ENCODE data around the gene NLE1.

Gene NLE1

DNA sequence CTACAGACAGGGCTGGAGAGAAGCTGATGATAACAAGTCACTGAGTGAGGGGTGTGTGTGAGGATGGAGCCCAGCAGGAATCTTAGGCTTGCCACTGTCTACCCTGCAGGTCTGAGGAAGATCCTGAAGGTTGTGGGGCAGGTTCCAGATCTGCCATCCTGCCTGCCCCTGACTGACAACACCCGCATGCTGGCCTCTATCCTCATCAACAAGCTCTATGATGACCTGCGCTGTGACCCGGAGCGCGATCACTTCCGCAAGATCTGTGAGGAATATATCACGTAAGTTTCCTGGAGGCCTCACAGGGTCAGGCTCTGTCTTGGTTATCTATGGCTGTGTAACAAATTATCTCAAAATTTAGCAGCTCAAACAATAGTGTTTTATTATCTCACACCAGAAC lies 21.8 kb upstream of the NLE1 start:
- no peak for TF ChIP-seq SIN3A (IDR thresholded peaks at IDR 0.05; ENCODE audit: borderline replicate concordance, insufficient read depth, low read length)

DNA sequence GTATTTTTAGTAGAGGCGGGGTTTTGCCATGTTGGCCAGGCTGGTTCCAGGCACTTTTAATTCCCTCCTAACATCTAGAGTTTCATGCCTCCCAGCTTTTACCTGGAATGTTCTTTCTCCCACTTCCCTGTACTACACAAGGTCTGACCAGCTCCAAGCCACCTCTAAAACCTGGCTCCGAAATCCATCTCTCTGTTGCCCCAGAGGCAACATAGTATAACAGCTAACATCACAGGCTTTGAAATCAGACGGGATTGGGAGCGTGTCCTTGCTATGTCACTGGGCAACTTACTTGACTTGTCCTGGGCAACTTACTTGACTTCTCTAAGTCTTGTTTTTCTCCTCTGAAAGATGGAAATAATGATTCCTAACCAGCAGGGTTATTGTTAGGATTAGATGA lies 20.7 kb upstream of the NLE1 start:
- TF ChIP-seq TAF1 (IDR thresholded peaks at IDR 0.05; ENCODE audit: borderline replicate concordance, insufficient read depth, low read length) (no peak), SIN3A (IDR thresholded peaks at IDR 0.05; ENCODE audit: borderline replicate concordance, insufficient read depth, low read length) (no peak), POLR2AphosphoS5 (IDR thresholded peaks at IDR 0.05; ENCODE audit: low read depth, low read length) (no peak), FOXP2 (optimal IDR thresholded peaks at IDR 0.05; ENCODE audit: borderline replicate concordance, extremely low read depth, extremely low read length, insufficient read depth) (no peak)
- TF ChIP-seq, protein P1, sequence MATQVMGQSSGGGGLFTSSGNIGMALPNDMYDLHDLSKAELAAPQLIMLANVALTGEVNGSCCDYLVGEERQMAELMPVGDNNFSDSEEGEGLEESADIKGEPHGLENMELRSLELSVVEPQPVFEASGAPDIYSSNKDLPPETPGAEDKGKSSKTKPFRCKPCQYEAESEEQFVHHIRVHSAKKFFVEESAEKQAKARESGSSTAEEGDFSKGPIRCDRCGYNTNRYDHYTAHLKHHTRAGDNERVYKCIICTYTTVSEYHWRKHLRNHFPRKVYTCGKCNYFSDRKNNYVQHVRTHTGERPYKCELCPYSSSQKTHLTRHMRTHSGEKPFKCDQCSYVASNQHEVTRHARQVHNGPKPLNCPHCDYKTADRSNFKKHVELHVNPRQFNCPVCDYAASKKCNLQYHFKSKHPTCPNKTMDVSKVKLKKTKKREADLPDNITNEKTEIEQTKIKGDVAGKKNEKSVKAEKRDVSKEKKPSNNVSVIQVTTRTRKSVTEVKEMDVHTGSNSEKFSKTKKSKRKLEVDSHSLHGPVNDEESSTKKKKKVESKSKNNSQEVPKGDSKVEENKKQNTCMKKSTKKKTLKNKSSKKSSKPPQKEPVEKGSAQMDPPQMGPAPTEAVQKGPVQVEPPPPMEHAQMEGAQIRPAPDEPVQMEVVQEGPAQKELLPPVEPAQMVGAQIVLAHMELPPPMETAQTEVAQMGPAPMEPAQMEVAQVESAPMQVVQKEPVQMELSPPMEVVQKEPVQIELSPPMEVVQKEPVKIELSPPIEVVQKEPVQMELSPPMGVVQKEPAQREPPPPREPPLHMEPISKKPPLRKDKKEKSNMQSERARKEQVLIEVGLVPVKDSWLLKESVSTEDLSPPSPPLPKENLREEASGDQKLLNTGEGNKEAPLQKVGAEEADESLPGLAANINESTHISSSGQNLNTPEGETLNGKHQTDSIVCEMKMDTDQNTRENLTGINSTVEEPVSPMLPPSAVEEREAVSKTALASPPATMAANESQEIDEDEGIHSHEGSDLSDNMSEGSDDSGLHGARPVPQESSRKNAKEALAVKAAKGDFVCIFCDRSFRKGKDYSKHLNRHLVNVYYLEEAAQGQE (IDR thresholded peaks at IDR 0.05; ENCODE audit: insufficient read depth in 1 of 2, low read depth in 2 of 2, low read length in 2 of 2) = no peak

DNA sequence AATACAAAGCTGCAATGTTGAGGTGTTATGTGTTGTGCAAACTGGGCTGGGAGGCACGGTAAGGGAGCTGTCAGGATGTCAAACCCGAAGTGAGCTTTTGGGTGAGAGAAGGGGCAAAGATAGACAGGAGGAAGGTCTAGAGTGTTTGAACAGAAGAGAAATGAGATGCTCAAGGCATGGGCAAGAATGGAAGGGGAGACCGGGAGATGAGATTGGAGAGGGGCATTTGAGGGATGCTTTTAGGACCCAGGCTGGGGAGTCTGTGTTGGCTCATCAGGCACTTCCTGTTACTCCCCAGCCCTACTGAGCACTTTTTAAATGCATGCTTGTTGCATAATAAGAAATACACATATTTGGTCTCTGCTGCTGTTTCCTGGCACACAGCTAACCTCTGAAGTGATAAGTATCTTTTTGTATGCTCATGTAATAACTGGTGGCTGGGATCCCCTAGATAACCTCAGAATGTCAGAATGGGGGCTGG lies 19.2 kb upstream of the NLE1 start:
- TF ChIP-seq, protein P1 (IDR thresholded peaks at IDR 0.05; ENCODE audit: insufficient read depth in 1 of 2, low read depth in 2 of 2, low read length in 2 of 2) = no peak
- TF ChIP-seq TAF1 (IDR thresholded peaks at IDR 0.05; ENCODE audit: borderline replicate concordance, insufficient read depth, low read length) = no peak
- TF ChIP-seq POLR2AphosphoS5 (IDR thresholded peaks at IDR 0.05; ENCODE audit: low read depth, low read length) = no peak
- TF ChIP-seq SIN3A (IDR thresholded peaks at IDR 0.05; ENCODE audit: borderline replicate concordance, insufficient read depth, low read length) = no peak
- no peak for TF ChIP-seq FOXP2 (optimal IDR thresholded peaks at IDR 0.05; ENCODE audit: borderline replicate concordance, extremely low read depth, extremely low read length, insufficient read depth)

DNA sequence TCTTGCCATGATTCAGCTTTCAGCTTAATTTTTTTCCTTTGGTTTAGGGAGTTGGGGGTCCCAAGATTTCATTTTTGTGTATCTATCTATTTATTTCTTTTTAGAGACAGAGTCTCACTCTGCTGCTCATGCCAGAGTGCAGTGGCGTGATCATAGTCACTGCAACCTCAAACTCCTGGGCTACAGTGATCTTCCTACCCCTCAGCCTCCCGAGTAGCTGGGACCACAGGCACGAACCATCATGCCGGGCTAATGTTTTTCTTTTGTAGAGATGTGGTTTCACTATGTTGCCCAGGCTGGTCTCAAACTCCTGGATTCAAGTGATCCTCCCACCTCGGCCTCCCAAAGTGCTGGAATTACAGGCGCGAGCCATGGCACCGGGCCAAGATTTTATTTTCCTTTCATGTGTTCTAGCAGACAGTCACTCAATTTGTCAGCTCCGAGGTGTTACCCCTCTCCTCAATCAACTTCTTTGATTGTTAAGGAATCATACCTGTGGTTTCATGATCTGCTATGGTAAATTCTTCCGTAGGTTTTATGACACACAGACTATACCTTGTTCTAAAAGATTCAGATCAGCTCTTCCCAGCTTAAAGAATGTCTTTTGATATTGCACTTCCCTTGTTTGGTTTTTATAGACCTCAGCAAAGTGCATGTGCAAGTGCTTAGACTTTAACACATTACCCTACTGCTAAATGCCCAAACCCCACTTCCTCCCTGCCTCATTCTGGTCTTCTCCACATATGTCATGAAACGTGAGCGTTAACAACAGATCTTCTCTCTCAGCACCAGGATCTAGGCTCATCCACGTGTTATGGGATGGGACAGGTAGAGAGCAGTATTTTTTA lies 18.5 kb upstream of the NLE1 start:
- TF ChIP-seq TAF1 (IDR thresholded peaks at IDR 0.05; ENCODE audit: borderline replicate concordance, insufficient read depth, low read length) (no peak), FOXP2 (optimal IDR thresholded peaks at IDR 0.05; ENCODE audit: borderline replicate concordance, extremely low read depth, extremely low read length, insufficient read depth) (no peak), SIN3A (IDR thresholded peaks at IDR 0.05; ENCODE audit: borderline replicate concordance, insufficient read depth, low read length) (no peak), POLR2AphosphoS5 (IDR thresholded peaks at IDR 0.05; ENCODE audit: low read depth, low read length) (no peak)
- TF ChIP-seq, protein P1 (IDR thresholded peaks at IDR 0.05; ENCODE audit: insufficient read depth in 1 of 2, low read depth in 2 of 2, low read length in 2 of 2) = no peak

DNA sequence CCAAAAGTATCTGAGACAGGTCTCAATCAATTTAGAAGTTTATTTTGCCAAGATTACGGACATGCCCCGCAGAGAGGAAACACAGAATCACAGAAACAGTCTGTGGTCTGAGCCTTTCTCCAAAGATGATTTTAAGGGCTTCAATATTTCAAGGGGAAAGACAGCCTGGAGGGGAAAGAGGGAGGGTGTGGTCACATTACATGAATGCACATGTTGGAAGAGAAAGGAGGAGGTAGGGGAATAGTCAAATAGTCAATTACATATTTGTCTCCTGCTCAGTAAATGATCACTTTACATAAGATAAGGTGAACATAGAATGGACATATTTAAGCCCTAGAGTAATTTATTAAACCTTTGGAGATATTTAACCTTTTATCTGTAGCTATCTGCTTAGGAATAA lies 17.8 kb upstream of the NLE1 start:
- TF ChIP-seq POLR2AphosphoS5 (IDR thresholded peaks at IDR 0.05; ENCODE audit: low read depth, low read length) (no peak), TAF1 (IDR thresholded peaks at IDR 0.05; ENCODE audit: borderline replicate concordance, insufficient read depth, low read length) (no peak), SIN3A (IDR thresholded peaks at IDR 0.05; ENCODE audit: borderline replicate concordance, insufficient read depth, low read length) (no peak), FOXP2 (optimal IDR thresholded peaks at IDR 0.05; ENCODE audit: borderline replicate concordance, extremely low read depth, extremely low read length, insufficient read depth) (no peak)
- TF ChIP-seq, protein P1 (IDR thresholded peaks at IDR 0.05; ENCODE audit: insufficient read depth in 1 of 2, low read depth in 2 of 2, low read length in 2 of 2) = no peak
